H1 (cell line): ENCODE data around the gene SLC5A9. TPM values are rescaled to one million over a fixed set of nuclear protein-coding genes. Genes with fewer than 3 reads are reported as not detected.

Experiments
- CTCF ChIA-PET: fragments of 300-600 bp; sonication (Branson Sonifier 250); formaldehyde crosslinking; loops from one replicate; lab custom pipeline; 2021; ENCODE audit not compliant: partially characterized antibody; lab: Charles Lee
- POLR2A ChIA-PET: fragments of 300-600 bp; sonication (Branson Sonifier 250); formaldehyde crosslinking; loops from one replicate; lab custom pipeline; 2021; ENCODE audit warnings: inconsistent platforms; ENCODE audit not compliant: partially characterized antibody; lab: Charles Lee
- DNase-seq, 2 experiments: peaks; one replicate each; pipeline versions ENCODE4 v3.0.0 to v3.0.0-alpha.2; 2010 to 2022; ENCODE audit warnings: low spot score in 2 of 2, low read depth in 1 of 2, mixed read lengths in 1 of 2
- FAIRE-seq: peaks from 2 replicates; lab custom pipeline; 2011; peaks lifted over from hg19 to GRCh38; lab: Jason Lieb, UNC
- H2AFZ ChIP-seq: 2 replicates; pipeline ENCODE4 v1.8.1; 2012; ENCODE audit warnings: low read length, inconsistent platforms
- H2AK5ac ChIP-seq: 2 replicates; pipeline ENCODE4 v1.6.1; 2013; ENCODE audit warnings: low read depth, low read length
- H2BK120ac ChIP-seq: replicated peaks from 2 replicates; pipeline ENCODE3; 2013; ENCODE audit warnings: low read depth, low read length, inconsistent platforms
- H2BK12ac ChIP-seq: 2 replicates; pipeline ENCODE4 v1.6.1; 2013; ENCODE audit warnings: low read depth, low read length
- H2BK15ac ChIP-seq: 2 replicates; pipeline ENCODE4 v1.6.1; 2013; ENCODE audit warnings: low read length
- H2BK20ac ChIP-seq: 2 replicates; pipeline ENCODE4 v1.6.1; 2013; ENCODE audit warnings: low read length
- H2BK5ac ChIP-seq: 2 replicates; pipeline ENCODE4 v1.6.1; 2013; ENCODE audit warnings: low read depth, low read length
- H3K14ac ChIP-seq: 2 replicates; pipeline ENCODE4 v1.6.1; 2013; ENCODE audit warnings: inconsistent platforms; ENCODE audit not compliant: insufficient read length
- H3K18ac ChIP-seq: 2 replicates; pipeline ENCODE4 v1.6.1; 2013; ENCODE audit warnings: low read length; ENCODE audit errors: extremely low read depth
- H3K23ac ChIP-seq: 2 replicates; pipeline ENCODE4 v1.6.1; 2013; ENCODE audit warnings: inconsistent platforms; ENCODE audit not compliant: insufficient read length
- H3K23me2 ChIP-seq: 2 replicates; pipeline ENCODE4 v1.6.1; 2013; ENCODE audit warnings: low read depth, low read length
- H3K27ac ChIP-seq: 2 replicates; pipeline ENCODE4 v1.6.1; 2011; ENCODE audit warnings: low read depth, low read length, inconsistent platforms
- H3K27me3 ChIP-seq, 4 experiments: replicated peaks in 1 of 4; 1 replicate in 1 of 4; 2 replicates in 3 of 4; pipeline versions ENCODE4 v1.6.1 to v1.8.1; 2011 to 2013; ENCODE audit warnings: low read length in 3 of 4, mild to moderate bottlenecking in 3 of 4, inconsistent platforms in 2 of 4, mixed read lengths in 2 of 4, moderate library complexity in 1 of 4; ENCODE audit not compliant: control insufficient read depth in 3 of 4, insufficient read depth in 3 of 4; ENCODE audit errors: extremely low read depth in 1 of 4
- H3K36me3 ChIP-seq, 4 experiments: 2 replicates each; pipeline versions ENCODE4 v1.6.1 to v1.8.1; 2011 to 2013; ENCODE audit warnings: mild to moderate bottlenecking in 4 of 4, low read length in 3 of 4, moderate library complexity in 2 of 4, control low read depth in 1 of 4, inconsistent platforms in 1 of 4; ENCODE audit not compliant: insufficient read depth in 4 of 4, control insufficient read depth in 2 of 4
- H3K4ac ChIP-seq: replicated peaks from 2 replicates; pipeline ENCODE3; 2013; ENCODE audit warnings: low read length, low read depth, mixed read lengths, inconsistent platforms; ENCODE audit not compliant: insufficient read length
- H3K4me1 ChIP-seq, 4 experiments: replicated peaks in 1 of 4; 1 replicate in 1 of 4; 2 replicates in 3 of 4; pipeline versions ENCODE4 v1.6.1 to v1.8.1; 2011 to 2013; ENCODE audit warnings: low read length in 3 of 4, inconsistent platforms in 2 of 4, mixed read lengths in 1 of 4; ENCODE audit not compliant: insufficient read depth in 4 of 4, control insufficient read depth in 3 of 4
- H3K4me2 ChIP-seq, 2 experiments: 2 replicates each; pipeline versions ENCODE4 v1.6.1 to v1.8.1; 2011 to 2013; ENCODE audit warnings: low read depth in 2 of 2, low read length in 2 of 2, control low read depth in 1 of 2, inconsistent platforms in 1 of 2, mild to moderate bottlenecking in 1 of 2; ENCODE audit not compliant: insufficient read depth in 1 of 2
- H3K4me3 ChIP-seq, 4 experiments: fragments of 200-600, 300-600 bp in 1 of 4; sonication (generic), shearing (Covaris generic), sonication (Bioruptor Twin) in 1 of 4; 2 replicates each; pipeline versions ENCODE4 v1.5.1 to v1.8.1; 2011 to 2016; ENCODE audit warnings: low read length in 4 of 4, low read depth in 3 of 4, control low read depth in 2 of 4, inconsistent platforms in 2 of 4, mild to moderate bottlenecking in 2 of 4, mixed read lengths in 1 of 4, moderate library complexity in 1 of 4; ENCODE audit not compliant: insufficient read depth in 2 of 4; ENCODE audit errors: extremely low read depth in 1 of 4
- H3K56ac ChIP-seq: replicated peaks from 2 replicates; pipeline ENCODE3; 2013; ENCODE audit warnings: low read depth, mild to moderate bottlenecking, mixed read lengths, low read length, inconsistent platforms; ENCODE audit not compliant: insufficient read length
- H3K79me1 ChIP-seq: 2 replicates; pipeline ENCODE4 v1.6.1; 2013; ENCODE audit warnings: low read depth, low read length, control low read depth
- H3K79me2 ChIP-seq, 2 experiments: 2 replicates each; pipeline versions ENCODE4 v1.6.1 to v1.8.1; 2012 to 2013; ENCODE audit warnings: low read length in 2 of 2, mild to moderate bottlenecking in 2 of 2, inconsistent platforms in 1 of 2; ENCODE audit not compliant: insufficient read depth in 2 of 2, control insufficient read depth in 1 of 2
- H3K9ac ChIP-seq, 4 experiments: replicated peaks in 1 of 4; 1 replicate in 1 of 4; 2 replicates in 3 of 4; pipeline versions ENCODE4 v1.6.1 to v1.8.1; 2011 to 2013; ENCODE audit warnings: low read depth in 3 of 4, low read length in 3 of 4, control low read depth in 2 of 4, mild to moderate bottlenecking in 2 of 4, moderate library complexity in 2 of 4, inconsistent platforms in 1 of 4; ENCODE audit errors: extremely low read depth in 1 of 4
- H3K9me3 ChIP-seq, 2 experiments: 2 replicates each; pipeline versions ENCODE4 v1.6.1 to v1.8.1; 2012 to 2013; ENCODE audit warnings: mild to moderate bottlenecking in 2 of 2, moderate library complexity in 2 of 2, control low read depth in 1 of 2, inconsistent platforms in 1 of 2, low read depth in 1 of 2, low read length in 1 of 2, mixed read lengths in 1 of 2; ENCODE audit not compliant: insufficient read depth in 2 of 2
- H4K20me1 ChIP-seq, 2 experiments: replicated peaks in 1 of 2; 2 replicates each; pipeline versions ENCODE3 to v1.8.1; 2011 to 2013; ENCODE audit warnings: inconsistent platforms in 2 of 2, low read length in 2 of 2, mild to moderate bottlenecking in 1 of 2; ENCODE audit not compliant: insufficient read depth in 2 of 2, control insufficient read depth in 1 of 2
- H4K5ac ChIP-seq: 2 replicates; pipeline ENCODE4 v1.6.1; 2013; ENCODE audit warnings: low read length, low read depth, mixed read lengths, inconsistent platforms; ENCODE audit not compliant: insufficient read length
- H4K8ac ChIP-seq: 2 replicates; pipeline ENCODE4 v1.8.0; 2013; ENCODE audit warnings: mild to moderate bottlenecking, moderate library complexity, low read length, inconsistent platforms; ENCODE audit not compliant: insufficient read depth; ENCODE audit errors: extremely low read depth
- H4K91ac ChIP-seq: replicated peaks from 2 replicates; pipeline ENCODE3; 2013; ENCODE audit warnings: low read length, mixed read lengths, inconsistent platforms; ENCODE audit not compliant: insufficient read length
- JUN ChIP-seq: IDR thresholded peaks from 2 replicates; pipeline ENCODE4 v1.6.1; 2011; ENCODE audit warnings: low read depth, mild to moderate bottlenecking, improper control_type of control experiment, low read length
- SP2 ChIP-seq: IDR thresholded peaks from 2 replicates; pipeline ENCODE4 v1.6.1; 2012; ENCODE audit warnings: mild to moderate bottlenecking, low read length, inconsistent platforms
- SUZ12 ChIP-seq: fragments of 200-600 bp; sonication (generic); IDR thresholded peaks from 2 replicates; pipeline ENCODE4 v1.6.1; 2012; ENCODE audit warnings: mild to moderate bottlenecking, inconsistent platforms, low read length, moderate library complexity, mixed read lengths
- WGBS, 2 experiments: shearing (Covaris generic) in 1 of 2; methylation state at CpG; one replicate each; pipeline versions ENCODE4 v1.1.6 to v1.1.7; 2013 to 2015; ENCODE audit warnings: low lambda C conversion rate in 2 of 2, mixed read lengths in 2 of 2, inconsistent platforms in 1 of 2, low coverage in 1 of 2, missing lambda C conversion rate in 1 of 2; ENCODE audit not compliant: insufficient replicate concordance in 2 of 2, insufficient coverage in 1 of 2, insufficient read length in 1 of 2; ENCODE audit errors: extremely low coverage in 1 of 2, missing lambda C conversion rate in 1 of 2; 5-methylcytosine and 5-hydroxymethylcytosine counted together
- polyA plus RNA-seq, 7 experiments: library from polyadenylated mRNA; depleted of rRNA in 3 of 7; stranded (reverse) in 5 of 7; unstranded in 2 of 7; fragments of >200 nt in 5 of 7; fragments of 200-250 nt in 2 of 7; gene quantifications; 1 replicate in 5 of 7; 2 replicates in 1 of 7; 4 replicates in 1 of 7; pipeline versions ENCODE4 v1.2.1 to v1.2.3, GENCODE V29; 2011 to 2013; ENCODE audit warnings: missing spikeins in 2 of 7, mixed read lengths in 2 of 7
- total RNA-seq: library from RNA; stranded (reverse); fragmentation: NEBNext Ultra II Directional; extraction: Animal tissue kit (Norgen Biotek cat#: 25700); gene quantifications from 2 replicates; pipeline ENCODE4 v1.2.1, GENCODE V29; 2021
- TF ChIP-seq, protein P1 (sequence below): IDR thresholded peaks from 2 replicates; pipeline ENCODE4 v1.6.1; 2012; ENCODE audit warnings: inconsistent platforms
- TF ChIP-seq, protein P2 (sequence below): IDR thresholded peaks from 2 replicates; pipeline ENCODE4 v1.6.1; 2012; ENCODE audit warnings: inconsistent platforms
- TF ChIP-seq, protein P3 (sequence below): IDR thresholded peaks from 2 replicates; pipeline ENCODE4 v1.6.1; 2012; ENCODE audit warnings: low read length, inconsistent platforms

Gene SLC5A9
- total and polyA plus RNA-seq, 2 of the 8 experiments (the other 6 are each of a cell fraction or from before 2014, with no cell fraction given), result 0.03 TPM; not detected in 1

DNA sequence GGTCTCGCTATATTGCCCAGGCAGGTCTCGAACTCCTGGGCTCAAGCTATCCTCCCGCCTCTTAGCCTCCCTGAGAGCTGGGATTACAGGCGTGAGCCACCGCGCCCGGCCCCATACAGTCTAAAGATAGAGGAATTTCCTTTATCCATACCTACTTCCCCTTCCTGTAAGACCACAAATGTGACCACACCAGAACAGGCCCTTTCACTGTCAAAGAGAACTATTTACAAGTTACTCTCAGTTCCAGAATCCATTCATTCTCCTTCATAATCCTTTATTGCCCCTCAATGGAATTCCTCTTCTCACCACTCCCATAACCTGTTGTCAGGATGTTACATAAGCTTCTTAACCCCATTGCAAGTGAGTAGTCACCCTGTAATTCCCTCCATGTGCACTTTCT, 26.3 kb upstream of the SLC5A9 start:
- Histone ChIP-seq H3K4me1 (no peaks in the 10 kb centered on the region), H2AFZ (no peak overlapping the region), H3K23me2 (no peaks in the 10 kb centered on the region), H2BK5ac (no peak overlapping the region), H2AK5ac (no peak overlapping the region), H4K20me1 (no peaks in the 10 kb centered on the region), H3K56ac (no peak overlapping the region), H2BK15ac (no peak overlapping the region), H4K91ac (no peak overlapping the region), H2BK12ac (no peak overlapping the region), H3K4me3 (no peak overlapping the region), H3K18ac (no peak overlapping the region), H2BK120ac (no peak overlapping the region), H3K79me1 (no peaks in the 10 kb centered on the region), H3K27ac (no peak overlapping the region), H3K14ac (no peak overlapping the region), H4K5ac (no peak overlapping the region), H3K23ac (no peak overlapping the region), H2BK20ac (no peak overlapping the region), H3K4me2 (no peak overlapping the region), H3K9ac (no peak overlapping the region), H3K27me3 (no peaks in the 10 kb centered on the region), H3K4ac (no peak overlapping the region), H3K79me2 (no peaks in the 10 kb centered on the region), H3K9me3 (peaks cover 3 to 7% of the 10 kb centered on the region in 2 experiments; a peak in 3 of 4 replicates), H3K36me3 (0 out of 8 replicates have a peak, but pooled peaks cover 0 to under 1% (median 0%) of the 10 kb centered on the region in 4 experiments), H4K8ac (no peak overlapping the region)
- DNase-seq (no peak), FAIRE-seq (no peak)
- POLR2A ChIA-PET, result no interaction called here
- TF ChIP-seq JUN (no peak), SP2 (no peak), SUZ12 (no peak)
- TF ChIP-seq, protein P1, sequence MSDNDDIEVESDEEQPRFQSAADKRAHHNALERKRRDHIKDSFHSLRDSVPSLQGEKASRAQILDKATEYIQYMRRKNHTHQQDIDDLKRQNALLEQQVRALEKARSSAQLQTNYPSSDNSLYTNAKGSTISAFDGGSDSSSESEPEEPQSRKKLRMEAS, result no peak
- TF ChIP-seq, protein P2, sequence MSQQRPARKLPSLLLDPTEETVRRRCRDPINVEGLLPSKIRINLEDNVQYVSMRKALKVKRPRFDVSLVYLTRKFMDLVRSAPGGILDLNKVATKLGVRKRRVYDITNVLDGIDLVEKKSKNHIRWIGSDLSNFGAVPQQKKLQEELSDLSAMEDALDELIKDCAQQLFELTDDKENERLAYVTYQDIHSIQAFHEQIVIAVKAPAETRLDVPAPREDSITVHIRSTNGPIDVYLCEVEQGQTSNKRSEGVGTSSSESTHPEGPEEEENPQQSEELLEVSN, result no peak
- TF ChIP-seq, protein P3, sequence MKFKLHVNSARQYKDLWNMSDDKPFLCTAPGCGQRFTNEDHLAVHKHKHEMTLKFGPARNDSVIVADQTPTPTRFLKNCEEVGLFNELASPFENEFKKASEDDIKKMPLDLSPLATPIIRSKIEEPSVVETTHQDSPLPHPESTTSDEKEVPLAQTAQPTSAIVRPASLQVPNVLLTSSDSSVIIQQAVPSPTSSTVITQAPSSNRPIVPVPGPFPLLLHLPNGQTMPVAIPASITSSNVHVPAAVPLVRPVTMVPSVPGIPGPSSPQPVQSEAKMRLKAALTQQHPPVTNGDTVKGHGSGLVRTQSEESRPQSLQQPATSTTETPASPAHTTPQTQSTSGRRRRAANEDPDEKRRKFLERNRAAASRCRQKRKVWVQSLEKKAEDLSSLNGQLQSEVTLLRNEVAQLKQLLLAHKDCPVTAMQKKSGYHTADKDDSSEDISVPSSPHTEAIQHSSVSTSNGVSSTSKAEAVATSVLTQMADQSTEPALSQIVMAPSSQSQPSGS, result no peak
- 90% methylated on average over 4 of the region's 7 CpGs; no CpG with 5 or more reads in 1 of the 2 experiments for WGBS, 2 experiments
- CTCF ChIA-PET, result interaction anchor here (0.6 to 3.8 kb wide), 6 partner anchors 9 to 470 kb away, joined by 3 to 20 read pairs (median 5); no protein-coding TSS in a partner anchor
